Calu3 (cell line): ENCODE measurements around the gene MACROH2A2. TPM values are rescaled to one million over a fixed set of nuclear protein-coding genes. Genes with fewer than 3 reads are reported as not detected.
A peak's percentile ranks its signal among the peaks of the same experiment; 100 is the strongest.

ENCODE experiments used
- BruUV-seq: library from RNA; stranded (reverse); fragments of 400-500 nt; replicated peaks from 2 replicates; lab custom pipeline; 2021; lab: Mats Ljungman, UMichigan
- CTCF ChIA-PET: fragments of 300-600 bp; sonication (Branson Sonifier 250); formaldehyde crosslinking; loops from one replicate; lab custom pipeline; 2022; ENCODE audit warnings: antibody characterized with exemption; lab: Charles Lee
- DNase-seq: peaks from one replicate; pipeline ENCODE4 v3.0.0; 2022
- H3K27ac Mint-ChIP-seq: one replicate; pipeline ENCODE4 v1.8.0; 2022; ENCODE audit warnings: mixed read lengths; ENCODE audit not compliant: unreplicated experiment
- H3K27me3 Mint-ChIP-seq: one replicate; pipeline ENCODE4 v1.8.0; 2022; ENCODE audit warnings: mixed read lengths; ENCODE audit not compliant: unreplicated experiment
- H3K36me3 Mint-ChIP-seq: one replicate; pipeline ENCODE4 v1.8.0; 2022; ENCODE audit warnings: mild to moderate bottlenecking, moderate library complexity, mixed read lengths; ENCODE audit not compliant: insufficient read depth, unreplicated experiment
- H3K4me1 Mint-ChIP-seq: one replicate; pipeline ENCODE4 v1.8.0; 2022; ENCODE audit warnings: mild to moderate bottlenecking, low read depth, mixed read lengths; ENCODE audit not compliant: unreplicated experiment
- H3K4me3 Mint-ChIP-seq: one replicate; pipeline ENCODE4 v1.8.0; 2022; ENCODE audit warnings: mild to moderate bottlenecking, low read depth, moderate library complexity, mixed read lengths; ENCODE audit not compliant: unreplicated experiment
- H3K9me3 Mint-ChIP-seq: one replicate; pipeline ENCODE4 v1.8.0; 2022; ENCODE audit warnings: low read depth, mixed read lengths; ENCODE audit not compliant: unreplicated experiment
- intact Hi-C: fragments of 100-400 bp; cut with micrococcal nuclease; formaldehyde crosslinking; loops from one replicate; pipeline ENCODE4 v1.10.0; 2022; ENCODE audit not compliant: unreplicated experiment
- total RNA-seq: library from RNA; stranded (reverse); gene quantifications from 2 replicates; pipeline ENCODE4 v1.2.3, GENCODE V29; 2022
- TF ChIP-seq, protein P1 (sequence below): fragments of 200-600 bp; IDR thresholded peaks from one replicate; pipeline ENCODE4 v1.8.0; 2022; ENCODE audit warnings: antibody characterized with exemption; ENCODE audit not compliant: unreplicated experiment

The MACROH2A2 gene
- total RNA-seq, 1 experiment from 2014 or later: 24.5 TPM

DNA sequence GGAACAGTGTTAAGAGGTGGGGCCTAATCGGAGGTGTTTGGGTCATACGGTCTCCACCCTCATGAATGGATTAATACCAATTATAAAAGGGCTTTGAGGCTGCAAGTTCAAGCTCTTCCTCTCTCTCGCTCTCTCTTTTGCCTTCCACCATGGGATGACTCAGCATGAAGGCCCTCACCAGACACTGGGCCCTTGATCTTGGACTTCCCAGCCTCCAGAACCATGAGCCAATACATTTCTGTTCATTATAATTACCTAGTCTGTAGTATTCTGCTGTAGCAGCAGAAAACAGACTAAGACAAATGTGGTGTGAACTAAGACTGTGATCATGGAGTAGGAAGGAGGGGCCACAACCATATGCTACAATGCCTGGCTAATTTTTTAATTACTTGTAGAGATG, 72.3 kb downstream of the MACROH2A2 start:
- TF ChIP-seq, protein P1, sequence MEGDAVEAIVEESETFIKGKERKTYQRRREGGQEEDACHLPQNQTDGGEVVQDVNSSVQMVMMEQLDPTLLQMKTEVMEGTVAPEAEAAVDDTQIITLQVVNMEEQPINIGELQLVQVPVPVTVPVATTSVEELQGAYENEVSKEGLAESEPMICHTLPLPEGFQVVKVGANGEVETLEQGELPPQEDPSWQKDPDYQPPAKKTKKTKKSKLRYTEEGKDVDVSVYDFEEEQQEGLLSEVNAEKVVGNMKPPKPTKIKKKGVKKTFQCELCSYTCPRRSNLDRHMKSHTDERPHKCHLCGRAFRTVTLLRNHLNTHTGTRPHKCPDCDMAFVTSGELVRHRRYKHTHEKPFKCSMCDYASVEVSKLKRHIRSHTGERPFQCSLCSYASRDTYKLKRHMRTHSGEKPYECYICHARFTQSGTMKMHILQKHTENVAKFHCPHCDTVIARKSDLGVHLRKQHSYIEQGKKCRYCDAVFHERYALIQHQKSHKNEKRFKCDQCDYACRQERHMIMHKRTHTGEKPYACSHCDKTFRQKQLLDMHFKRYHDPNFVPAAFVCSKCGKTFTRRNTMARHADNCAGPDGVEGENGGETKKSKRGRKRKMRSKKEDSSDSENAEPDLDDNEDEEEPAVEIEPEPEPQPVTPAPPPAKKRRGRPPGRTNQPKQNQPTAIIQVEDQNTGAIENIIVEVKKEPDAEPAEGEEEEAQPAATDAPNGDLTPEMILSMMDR: no peak
- intact Hi-C loops: no loop called here
- H3K9me3 Mint-ChIP-seq: peaks cover 2% of the 10 kb centered on the region
- peaks cover under 1% of the 10 kb centered on the region for H3K4me1 Mint-ChIP-seq
- CTCF ChIA-PET: no interaction called here
- no peaks in the 10 kb centered on the region for H3K27me3 Mint-ChIP-seq
- peak overlapping the region; percentile 15 for H3K27ac Mint-ChIP-seq
- no peak for DNase-seq
- no peak overlapping the region for H3K4me3 Mint-ChIP-seq
- no TSS peak for BruUV-seq
- peaks cover 13% of the 10 kb centered on the region for H3K36me3 Mint-ChIP-seq

DNA sequence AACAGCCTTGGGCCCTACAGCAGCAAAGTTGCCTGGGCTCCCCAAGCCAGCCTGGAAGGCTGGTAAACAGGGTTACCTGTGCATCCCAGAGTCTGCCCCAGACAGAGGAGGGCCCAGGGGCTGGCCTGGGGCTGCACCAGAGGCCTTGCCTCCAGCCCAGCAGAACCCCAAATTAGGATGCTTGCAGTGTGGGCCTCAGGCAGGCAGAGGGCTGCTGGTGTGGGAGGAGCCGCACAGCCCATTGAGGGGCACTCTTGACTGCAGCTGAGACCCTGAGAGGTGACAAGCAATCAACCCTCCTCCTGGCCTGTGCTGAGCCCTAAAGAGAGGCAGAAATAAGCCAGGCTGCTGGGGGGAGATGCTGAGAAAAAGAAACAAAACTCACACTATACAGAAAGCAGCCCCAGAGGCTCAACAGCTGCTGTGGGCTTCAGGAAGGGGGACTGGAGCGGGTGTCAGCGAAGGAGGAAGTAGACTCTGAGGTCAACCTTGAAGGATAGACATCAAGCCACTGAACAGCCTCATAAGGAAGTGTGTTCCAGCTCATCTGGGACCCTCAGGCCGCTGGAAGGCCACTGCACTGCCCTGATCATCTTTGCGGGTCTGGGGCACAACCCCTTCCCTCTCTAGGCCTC, 73.4 kb downstream of the MACROH2A2 start:
- TF ChIP-seq, protein P1: no peak
- H3K4me3 Mint-ChIP-seq: no peak overlapping the region
- BruUV-seq: no TSS peak
- no peaks in the 10 kb centered on the region for H3K27me3 Mint-ChIP-seq
- CTCF ChIA-PET: no interaction called here
- peaks cover 13% of the 10 kb centered on the region for H3K36me3 Mint-ChIP-seq
- DNase-seq: no peak
- intact Hi-C loops: no loop called here
- no peak overlapping the region for H3K27ac Mint-ChIP-seq
- H3K4me1 Mint-ChIP-seq: peaks cover 11% of the 10 kb centered on the region
- peaks cover 2% of the 10 kb centered on the region for H3K9me3 Mint-ChIP-seq

GRCh38 chr10:70126700-70127395, 74.2 kb downstream of the MACROH2A2 start:
- intact Hi-C loops: no loop called here
- no peak for DNase-seq
- Mint-ChIP-seq H3K4me1 (peaks cover 19% of the 10 kb centered on the region), H3K27ac (no peak overlapping the region), H3K27me3 (no peaks in the 10 kb centered on the region), H3K4me3 (no peak overlapping the region), H3K9me3 (peaks cover 2% of the 10 kb centered on the region), H3K36me3 (peaks cover 18% of the 10 kb centered on the region)
- CTCF ChIA-PET: no interaction called here
- BruUV-seq: no TSS peak
- TF ChIP-seq, protein P1: no peak

GRCh38 chr10:70130878-70131559, 78.4 kb downstream of the MACROH2A2 start:
- H3K4me3 Mint-ChIP-seq: peak overlapping the region; percentile 98
- intact Hi-C loops: no loop called here
- H3K9me3 Mint-ChIP-seq: no peaks in the 10 kb centered on the region
- CTCF ChIA-PET: no interaction called here
- TF ChIP-seq, protein P1: no peak
- DNase-seq: no peak
- peaks cover 26% of the 10 kb centered on the region for H3K36me3 Mint-ChIP-seq
- peaks cover 36% of the 10 kb centered on the region for H3K4me1 Mint-ChIP-seq
- BruUV-seq: no TSS peak
- no peaks in the 10 kb centered on the region for H3K27me3 Mint-ChIP-seq
- no peak overlapping the region for H3K27ac Mint-ChIP-seq
